Muscle layer of colon (tissue), 2 donors: ENCODE data around the gene TMEM86B.
A peak's percentile ranks its signal among the peaks of the same experiment; 100 is the strongest.
"Not testable (repeated sequence)": the region's sequence is repeated elsewhere in the genome, so short reads cannot be mapped to it uniquely, and the experiment has no call there.

Source experiments
- H3K27ac ChIP-seq: one replicate; pipeline ENCODE4 v1.7.0; 2013; ENCODE audit warnings: low read depth, mild to moderate bottlenecking, low read length, moderate library complexity
- H3K27me3 ChIP-seq, 2 donors: one replicate each; pipeline ENCODE4 v1.7.0; 2013; ENCODE audit warnings: low read length in 2 of 2, mild to moderate bottlenecking in 2 of 2; ENCODE audit not compliant: insufficient read depth in 2 of 2, control insufficient read depth in 1 of 2
- H3K36me3 ChIP-seq: one replicate; pipeline ENCODE4 v1.7.0; 2013; ENCODE audit warnings: mild to moderate bottlenecking, low read length; ENCODE audit not compliant: insufficient read depth
- H3K4me1 ChIP-seq: one replicate; pipeline ENCODE4 v1.7.0; 2013; ENCODE audit warnings: mild to moderate bottlenecking, low read length; ENCODE audit not compliant: insufficient read depth
- H3K4me3 ChIP-seq, 2 donors: one replicate each; pipeline ENCODE4 v1.7.0; 2013; ENCODE audit warnings: low read length in 2 of 2, low read depth in 1 of 2, mild to moderate bottlenecking in 1 of 2, moderate library complexity in 1 of 2
- H3K9ac ChIP-seq: one replicate; pipeline ENCODE4 v1.7.0; 2013; ENCODE audit warnings: low read length
- H3K9me3 ChIP-seq: one replicate; pipeline ENCODE4 v1.7.0; 2013; ENCODE audit warnings: mild to moderate bottlenecking, low read length
- donor health status: abdominal sarcoma.
- donor health status: Adenocarcinoma of cecum.

The TMEM86B gene

GRCh38 chr19:55206664-55207500 is 21.7 kb downstream of the TMEM86B start:
- peaks cover 2 to 7% of the 10 kb centered on the region in 2 donors for H3K27me3 ChIP-seq
- no peak overlapping the region for H3K27ac ChIP-seq
- no peaks in the 10 kb centered on the region for H3K9me3 ChIP-seq
- peak overlapping the region in 1 of 2 donors; percentile 38 for H3K4me3 ChIP-seq
- H3K36me3 ChIP-seq: no peaks in the 10 kb centered on the region
- H3K4me1 ChIP-seq: no peaks in the 10 kb centered on the region
- H3K9ac ChIP-seq: no peak overlapping the region

- H3K36me3 ChIP-seq, H3K9ac ChIP-seq, H3K27ac ChIP-seq, H3K4me1 ChIP-seq, H3K9me3 ChIP-seq, H3K27me3 ChIP-seq, H3K4me3 ChIP-seq: not testable (repeated sequence)
Measured at GRCh38 chr19:55202199-55202598, 26.4 kb downstream of the TMEM86B start.

- Histone ChIP-seq H3K36me3 (no peaks in the 10 kb centered on the region), H3K27ac (no peak overlapping the region), H3K4me1 (no peaks in the 10 kb centered on the region), H3K9ac (no peak overlapping the region), H3K4me3 (no peak overlapping the region), H3K9me3 (no peaks in the 10 kb centered on the region), H3K27me3 (no peaks in the 10 kb centered on the region)
Measured at GRCh38 chr19:55199620-55200204, 28.9 kb downstream of the TMEM86B start.

GRCh38 chr19:55198651-55199050 is 29.9 kb downstream of the TMEM86B start:
- Histone ChIP-seq H3K4me1 (no peaks in the 10 kb centered on the region), H3K9me3 (no peaks in the 10 kb centered on the region), H3K27me3 (no peaks in the 10 kb centered on the region), H3K4me3 (no peak overlapping the region), H3K36me3 (no peaks in the 10 kb centered on the region), H3K9ac (no peak overlapping the region), H3K27ac (no peak overlapping the region)

- H3K27me3 ChIP-seq: no peaks in the 10 kb centered on the region
- no peak overlapping the region for H3K9ac ChIP-seq
- no peaks in the 10 kb centered on the region for H3K36me3 ChIP-seq
- H3K4me1 ChIP-seq: no peaks in the 10 kb centered on the region
- H3K9me3 ChIP-seq: no peaks in the 10 kb centered on the region
- H3K27ac ChIP-seq: no peak overlapping the region
- no peak overlapping the region for H3K4me3 ChIP-seq
Measured at GRCh38 chr19:55197528-55197927, 31.0 kb downstream of the TMEM86B start.

- Histone ChIP-seq H3K27ac (no peak overlapping the region), H3K9me3 (no peaks in the 10 kb centered on the region), H3K4me3 (no peak overlapping the region), H3K27me3 (no peaks in the 10 kb centered on the region), H3K4me1 (no peaks in the 10 kb centered on the region), H3K36me3 (no peaks in the 10 kb centered on the region), H3K9ac (no peak overlapping the region)
Measured at GRCh38 chr19:55196803-55197202, 31.8 kb downstream of the TMEM86B start.

- no peak overlapping the region for H3K9ac ChIP-seq
- no peak overlapping the region for H3K27ac ChIP-seq
- no peaks in the 10 kb centered on the region for H3K4me1 ChIP-seq
- no peak overlapping the region for H3K4me3 ChIP-seq
- H3K27me3 ChIP-seq: no peaks in the 10 kb centered on the region
- H3K9me3 ChIP-seq: no peaks in the 10 kb centered on the region
- H3K36me3 ChIP-seq: no peaks in the 10 kb centered on the region
Measured at GRCh38 chr19:55193481-55193880, 35.1 kb downstream of the TMEM86B start.

GRCh38 chr19:55189403-55189835 is 39.1 kb downstream of the TMEM86B start:
- Histone ChIP-seq H3K4me1 (no peaks in the 10 kb centered on the region), H3K27me3 (no peaks in the 10 kb centered on the region), H3K36me3 (no peaks in the 10 kb centered on the region), H3K9me3 (no peaks in the 10 kb centered on the region), H3K27ac (no peak overlapping the region), H3K9ac (no peak overlapping the region), H3K4me3 (no peak overlapping the region)

- no peak overlapping the region for H3K9ac ChIP-seq
Measured at GRCh38 chr19:55188625-55189024, 39.9 kb downstream of the TMEM86B start.

GRCh38 chr19:55186080-55186479 is 42.5 kb downstream of the TMEM86B start:
- H3K9ac ChIP-seq: no peak overlapping the region
- H3K36me3 ChIP-seq: no peaks in the 10 kb centered on the region
- H3K4me1 ChIP-seq: no peaks in the 10 kb centered on the region
- H3K4me3 ChIP-seq: no peak overlapping the region
- peaks cover 7 to 10% of the 10 kb centered on the region in 2 donors for H3K27me3 ChIP-seq
- H3K27ac ChIP-seq: no peak overlapping the region
- no peaks in the 10 kb centered on the region for H3K9me3 ChIP-seq

More at GRCh38 chr19:55188625-55189024, 39.9 kb downstream of the TMEM86B start:
- Histone ChIP-seq H3K36me3 (no peaks in the 10 kb centered on the region), H3K27ac (no peak overlapping the region), H3K27me3 (no peaks in the 10 kb centered on the region), H3K4me1 (no peaks in the 10 kb centered on the region), H3K9me3 (no peaks in the 10 kb centered on the region), H3K4me3 (no peak overlapping the region)

GRCh38 chr19:55181740-55182139 is 46.8 kb downstream of the TMEM86B start:
- H3K9me3 ChIP-seq: no peaks in the 10 kb centered on the region
- H3K9ac ChIP-seq: no peak overlapping the region
- no peak overlapping the region for H3K27ac ChIP-seq
- no peaks in the 10 kb centered on the region for H3K36me3 ChIP-seq
- H3K27me3 ChIP-seq: peaks cover 42 to 53% of the 10 kb centered on the region in 2 donors
- H3K4me1 ChIP-seq: peaks cover 11% of the 10 kb centered on the region
- H3K4me3 ChIP-seq: no peak overlapping the region
